Adrenal gland (tissue), 5 donors: Measurements from ENCODE around the gene SLC31A2.
"Not testable (repeated sequence)": the region's sequence is repeated elsewhere in the genome, so short reads cannot be mapped to it uniquely, and the experiment has no call there.

Source experiments
- CTCF ChIP-seq, 6 experiments: fragments of 450-650 bp in 4 of 6; fragments of 200-600 bp in 2 of 6; sonication (generic) in 1 of 6; IDR thresholded peaks; 1 replicate in 5 of 6; 2 replicates in 1 of 6; pipeline versions ENCODE4 v1.5.1 to v1.8.0; 2016 to 2021; ENCODE audit warnings: antibody characterized with exemption in 6 of 6, mild to moderate bottlenecking in 2 of 6, moderate library complexity in 1 of 6
- POLR2A ChIP-seq, 2 donors: fragments of 450-650 bp; IDR thresholded peaks; one replicate each; pipeline ENCODE4 v1.6.1; 2017; ENCODE audit warnings: antibody characterized with exemption in 2 of 2, mild to moderate bottlenecking in 2 of 2, moderate library complexity in 1 of 2
- donor health status: DM: no; HTN: no; CAD: no.

DNA sequence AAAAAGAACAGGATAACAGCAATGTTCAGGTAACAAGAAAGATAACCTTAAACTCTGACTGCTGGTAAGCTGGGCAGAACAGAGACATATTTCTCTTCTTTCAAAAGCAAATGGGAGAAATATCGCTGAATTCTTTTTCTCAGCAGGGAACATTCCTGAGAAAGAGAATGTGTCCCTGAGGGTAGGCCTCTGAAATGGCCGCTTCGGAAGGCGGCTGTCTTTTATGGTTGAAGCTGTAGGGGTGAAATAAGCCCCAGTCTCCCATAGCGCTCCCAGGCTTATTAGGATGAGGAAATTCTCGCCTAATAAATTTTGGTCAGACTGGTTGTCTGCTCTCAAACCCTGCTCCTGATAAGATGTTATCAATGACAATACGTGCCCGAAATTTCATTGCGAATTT, 9.9 kb upstream of the SLC31A2 start:
- TF ChIP-seq POLR2A, CTCF (IDR thresholded peaks at IDR 0.05): not testable (repeated sequence)
